GM18868 (cell line): Measurements from ENCODE around the gene COX5A.

ENCODE experiments used
- ATAC-seq: cut with Tn5 transposase; IDR thresholded peaks from one replicate; pipeline ENCODE4 v1.9.1; 2021; ENCODE audit warnings: mild to moderate bottlenecking, moderate library complexity; ENCODE audit not compliant: unreplicated experiment

The COX5A gene

GRCh38 chr15:74937590-74938371 lies at the start of gene COX5A:
Gene COX5A (minus strand): TSS chr15:74938073. CDS start chr15:74938014, 59 bp downstream.
- ATAC-seq: peak; percentile 86

- no peak for ATAC-seq
Measured at GRCh38 chr15:74983725-74984231, 45.9 kb upstream of the COX5A start.

GRCh38 chr15:74982183-74982582 lies 44.3 kb upstream of the COX5A start:
- ATAC-seq: no peak

- ATAC-seq: no peak
Measured at GRCh38 chr15:74978503-74978902, 40.6 kb upstream of the COX5A start.

DNA sequence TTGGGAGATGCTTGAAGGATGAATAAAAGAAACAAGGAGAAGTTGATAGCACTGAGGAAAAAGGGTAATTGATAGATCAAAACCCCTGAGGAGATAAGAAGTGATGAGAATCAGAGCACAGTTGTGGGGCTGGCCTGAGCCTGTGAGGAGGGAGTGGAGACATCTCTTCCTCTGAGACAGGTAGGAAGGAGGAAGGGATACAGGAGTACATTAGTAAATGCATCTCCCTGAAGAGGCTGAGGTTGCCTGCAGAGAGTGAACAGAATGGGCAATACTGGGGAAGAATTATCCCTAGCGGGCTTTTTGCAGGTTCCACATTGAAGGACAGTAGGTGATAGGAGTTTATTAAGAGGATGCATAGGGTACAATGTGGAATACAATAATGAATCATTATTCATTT lies 40.2 kb upstream of the COX5A start:
- ATAC-seq: no peak

DNA sequence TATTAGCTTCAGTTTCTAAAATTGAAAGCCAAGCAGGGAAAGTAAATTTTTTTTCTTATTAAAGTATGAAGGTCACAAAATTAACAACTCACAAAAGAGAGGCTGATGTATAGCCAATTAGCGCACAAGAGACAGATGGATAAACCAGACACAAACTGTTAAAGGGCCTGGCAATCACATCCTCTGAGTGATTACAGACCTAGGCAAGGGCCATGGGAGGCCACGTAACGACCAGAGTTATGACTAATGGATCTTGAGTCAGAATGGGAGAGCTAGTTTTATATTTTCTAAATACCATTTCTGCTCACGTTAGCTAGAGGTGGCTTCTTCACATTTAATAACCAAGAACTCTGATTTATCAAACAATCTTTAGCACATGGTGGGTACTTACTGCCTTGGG lies 39.7 kb upstream of the COX5A start:
- ATAC-seq: no peak

GRCh38 chr15:74976159-74976558 lies 38.3 kb upstream of the COX5A start:
- no peak for ATAC-seq

DNA sequence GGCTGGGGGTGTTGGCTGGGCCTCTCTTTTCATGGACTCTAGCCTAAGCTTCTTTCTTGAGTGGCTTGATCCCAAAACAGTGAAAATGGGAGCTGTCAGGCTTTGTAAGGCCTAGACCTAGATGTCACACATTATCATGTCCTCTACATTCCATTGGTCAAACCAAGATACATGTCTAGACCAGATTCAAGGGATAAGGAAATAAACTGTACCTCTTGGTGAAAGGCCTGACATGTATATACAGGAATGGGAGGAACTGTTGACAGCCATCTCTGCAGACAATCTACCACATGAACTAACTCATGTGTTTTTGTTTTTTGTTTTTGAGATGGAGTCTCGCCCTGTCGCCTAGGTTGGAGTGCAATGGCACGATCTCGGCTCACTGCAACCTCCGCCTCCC lies 29.8 kb upstream of the COX5A start:
- ATAC-seq: no peak

DNA sequence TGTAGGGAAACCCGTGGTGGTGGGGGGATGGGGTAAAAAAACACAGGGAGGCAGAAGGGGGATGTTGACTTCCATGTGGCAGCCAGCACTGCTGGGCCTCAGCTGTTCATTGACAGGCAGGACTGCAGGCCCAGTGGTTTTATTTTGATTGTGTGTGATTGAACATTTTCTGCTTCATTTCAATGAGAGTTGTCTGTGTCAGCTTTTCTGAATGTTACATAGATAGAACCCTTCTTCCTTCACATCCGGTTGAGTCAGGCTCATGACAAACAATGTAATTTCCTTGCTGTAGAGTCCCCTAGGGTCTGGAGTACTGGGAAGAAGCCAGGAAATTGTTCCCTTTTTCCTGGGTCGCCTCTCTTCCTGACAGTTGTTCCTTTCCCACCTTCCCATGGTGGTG lies 26.9 kb upstream of the COX5A start:
- no peak for ATAC-seq

GRCh38 chr15:74963213-74963612 lies 25.3 kb upstream of the COX5A start:
- ATAC-seq: no peak

DNA sequence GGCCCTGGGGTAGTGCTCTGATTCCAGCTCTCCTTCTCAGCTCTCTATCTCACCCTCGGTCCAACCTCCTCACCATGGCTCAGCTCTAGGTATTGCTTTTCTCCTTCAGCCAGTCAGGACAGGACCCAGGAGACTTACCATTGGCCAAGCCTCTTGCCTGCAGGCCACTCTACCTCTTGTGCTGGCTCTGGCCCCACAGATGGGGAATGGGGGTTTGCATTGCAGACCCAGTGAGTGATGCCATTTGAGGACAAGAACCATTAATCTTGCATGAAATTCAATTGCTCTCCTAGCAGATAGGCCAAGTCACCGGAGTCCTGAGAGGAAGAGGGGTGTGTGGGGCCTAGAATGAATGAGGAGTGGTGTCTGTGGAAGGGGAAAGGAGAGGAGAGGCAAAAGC lies 24.8 kb upstream of the COX5A start:
- ATAC-seq: no peak

DNA sequence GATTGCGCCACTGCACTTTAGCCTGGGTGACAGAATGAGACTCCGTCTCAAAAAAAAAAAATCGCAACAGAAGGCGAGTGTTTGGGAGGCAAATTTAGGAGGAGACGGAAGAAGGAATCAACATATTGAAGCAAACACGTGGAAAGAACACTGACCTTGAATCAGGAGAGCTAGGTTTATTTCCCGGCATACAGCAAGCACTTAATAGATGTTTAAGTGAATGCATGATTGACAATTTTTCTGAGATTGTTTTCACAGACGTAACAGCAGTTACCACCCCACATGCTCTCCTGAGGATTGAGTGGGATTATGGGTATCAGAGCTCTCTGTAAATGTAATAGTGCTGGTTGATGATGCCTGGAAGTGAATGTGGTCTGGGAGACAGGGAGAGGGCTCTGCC lies 24.3 kb upstream of the COX5A start:
- no peak for ATAC-seq

DNA sequence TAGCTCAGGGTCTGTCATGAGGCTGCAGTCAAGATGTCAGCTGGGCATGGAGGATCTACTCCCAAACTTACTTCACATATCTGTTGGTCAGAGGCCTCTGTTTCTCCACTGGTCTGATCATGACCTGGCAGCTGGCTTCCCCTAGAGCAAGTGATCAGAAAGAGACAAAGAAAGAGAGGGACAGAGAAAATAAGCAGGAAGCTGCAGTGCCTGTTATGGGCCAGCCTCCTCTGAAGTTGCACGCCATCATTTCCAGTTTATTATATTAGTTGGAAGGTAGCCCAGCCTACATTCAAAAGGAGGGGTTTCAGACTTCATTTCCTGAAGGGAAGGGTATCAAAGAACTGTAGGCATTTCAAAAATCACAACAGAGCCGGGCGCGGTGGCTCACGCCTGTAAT lies 23.7 kb upstream of the COX5A start:
- ATAC-seq: no peak

DNA sequence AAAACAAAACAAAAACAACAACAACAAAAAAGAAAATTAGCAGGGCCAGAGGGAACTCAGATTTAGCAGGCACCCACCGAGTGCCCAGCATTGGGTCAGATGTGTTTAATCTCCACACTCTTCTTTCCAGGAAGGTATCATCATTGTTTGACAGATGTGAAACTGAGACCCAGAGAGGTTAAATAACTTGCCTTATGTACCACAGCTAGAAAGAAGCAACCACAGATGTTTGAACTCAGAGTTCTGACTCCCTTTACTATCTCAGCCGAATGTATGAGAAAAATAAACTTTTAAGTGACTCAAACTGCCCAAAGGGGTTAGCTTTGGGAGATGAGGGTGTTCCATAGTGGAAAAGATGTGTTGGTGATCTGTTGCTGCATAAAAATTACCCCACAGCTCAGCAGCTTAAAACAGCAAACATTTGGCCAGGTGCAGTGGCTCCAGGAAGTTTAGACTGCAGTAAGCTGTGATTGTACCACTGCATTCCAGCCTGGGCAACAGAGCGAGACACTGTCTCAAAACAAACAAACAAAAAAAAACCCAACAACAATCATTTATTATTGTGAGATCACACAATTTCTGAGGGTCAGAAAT lies 23.2 kb upstream of the COX5A start:
- no peak for ATAC-seq

GRCh38 chr15:74960286-74960685 lies 22.4 kb upstream of the COX5A start:
- ATAC-seq: no peak

GRCh38 chr15:74959586-74959939 lies 21.7 kb upstream of the COX5A start:
- no peak for ATAC-seq

- no peak for ATAC-seq
Measured at GRCh38 chr15:74958908-74959585, 21.2 kb upstream of the COX5A start.

DNA sequence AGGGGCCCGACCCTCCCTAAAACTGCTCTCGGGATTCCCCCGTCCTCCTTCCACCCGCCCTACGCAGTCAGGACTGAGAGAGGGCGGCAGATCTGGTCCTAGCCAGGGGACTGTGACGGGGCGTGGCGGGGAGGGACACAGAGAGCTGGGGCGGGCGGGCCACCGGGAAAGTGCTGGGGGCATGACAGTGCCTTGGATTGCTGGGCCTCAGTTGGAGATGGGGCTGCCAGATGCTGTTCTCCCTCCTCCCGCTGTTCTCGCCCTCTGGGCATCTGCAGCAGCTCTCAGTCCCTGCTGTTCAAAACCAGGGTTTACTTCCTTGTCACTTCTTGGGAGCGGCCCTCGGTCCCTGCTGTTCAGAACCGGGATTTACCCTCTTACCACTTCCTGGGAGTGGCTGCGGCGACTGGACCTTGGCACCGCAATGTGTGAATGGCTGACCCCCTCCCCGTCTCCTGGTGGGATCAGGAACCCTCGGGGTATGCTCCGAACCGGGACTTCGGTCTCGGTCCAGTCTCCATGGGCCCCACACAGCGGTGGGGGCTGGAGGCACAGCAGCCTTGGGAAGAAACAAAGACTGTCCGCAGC lies 20.5 kb upstream of the COX5A start:
- no peak for ATAC-seq

- ATAC-seq: no peak
Measured at GRCh38 chr15:74957476-74958035, 19.7 kb upstream of the COX5A start.

DNA sequence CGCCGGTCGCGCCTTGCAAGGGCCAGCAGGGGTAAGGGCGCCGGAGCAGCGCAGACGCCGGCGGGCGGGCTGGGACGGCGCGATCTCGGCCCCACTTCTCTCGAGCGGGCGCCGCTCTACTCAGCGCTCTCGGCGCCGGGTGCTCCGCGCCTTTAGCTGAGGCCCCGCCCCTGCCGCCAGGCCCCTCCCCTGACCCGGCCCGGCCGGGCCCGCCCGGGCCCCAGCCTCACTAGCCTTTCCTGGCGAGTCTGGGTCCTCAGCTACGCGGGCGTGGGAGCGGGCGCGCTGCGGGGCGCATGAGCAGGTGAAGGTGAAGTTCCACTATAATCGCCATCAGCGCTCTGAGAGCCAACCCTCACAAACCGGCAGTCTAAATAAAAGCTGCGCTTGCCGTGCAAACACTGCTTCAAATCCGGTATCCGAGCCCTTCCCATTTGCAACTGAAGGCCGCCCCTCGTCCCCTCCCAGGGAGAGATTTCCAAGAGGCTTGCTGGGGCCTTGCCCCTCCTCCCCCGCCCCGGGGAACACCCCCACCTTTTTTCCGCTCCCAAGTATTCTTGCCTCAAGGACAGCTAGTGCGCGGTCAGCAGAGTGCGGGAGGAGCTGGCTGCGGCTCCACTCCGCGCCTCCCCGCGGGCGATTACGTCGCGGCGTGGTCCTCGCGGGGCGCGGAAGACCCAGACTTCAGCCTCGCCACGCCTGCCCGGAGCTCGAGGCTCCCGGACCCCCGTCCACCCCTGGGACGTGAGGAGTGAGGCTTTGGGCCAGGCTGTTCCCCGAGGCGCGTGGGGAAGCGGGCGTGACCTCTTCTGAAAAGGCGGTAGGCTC lies 19.0 kb upstream of the COX5A start, which contains the start of gene RPP25:
RPP25 (minus strand) TSS at position 125 of the 828 bp plus-strand sequence. CDS start 189 bp downstream, outside the sequence.
- ATAC-seq: peak; percentile 79
